Erythroblast (primary cell): ENCODE measurements around the gene C10orf90.

ENCODE experiments used
- DNase-seq, 2 experiments: peaks; one replicate each; lab custom pipeline; 2025; lab: John Stamatoyannopoulos, UW
- GATA1 ChIP-seq: IDR thresholded peaks from 2 replicates; pipeline ENCODE4 v1.6.1; 2011; ENCODE audit warnings: low read depth, mild to moderate bottlenecking, control low read depth, low read length, moderate library complexity
- POLR2A ChIP-seq: IDR thresholded peaks from 2 replicates; pipeline ENCODE4 v1.6.1; 2011; ENCODE audit warnings: mild to moderate bottlenecking, low read length

The C10orf90 gene

GRCh38 chr10:126497672-126498071, 172.8 kb downstream of the C10orf90 start:
- DNase-seq = no peak
- TF ChIP-seq POLR2A (no peak), GATA1 (no peak)

- TF ChIP-seq POLR2A (no peak), GATA1 (no peak)
- DNase-seq = no peak
These were observed 173.5 kb downstream of the C10orf90 start for GRCh38 chr10:126496771-126497545.

- no peak for DNase-seq
- TF ChIP-seq POLR2A (no peak), GATA1 (no peak)
These were observed 179.0 kb downstream of the C10orf90 start for GRCh38 chr10:126491476-126491875.

- DNase-seq = no peak
- no peak for TF ChIP-seq POLR2A
- no peak for TF ChIP-seq GATA1
These were observed 189.3 kb downstream of the C10orf90 start for GRCh38 chr10:126481181-126481580.

DNA sequence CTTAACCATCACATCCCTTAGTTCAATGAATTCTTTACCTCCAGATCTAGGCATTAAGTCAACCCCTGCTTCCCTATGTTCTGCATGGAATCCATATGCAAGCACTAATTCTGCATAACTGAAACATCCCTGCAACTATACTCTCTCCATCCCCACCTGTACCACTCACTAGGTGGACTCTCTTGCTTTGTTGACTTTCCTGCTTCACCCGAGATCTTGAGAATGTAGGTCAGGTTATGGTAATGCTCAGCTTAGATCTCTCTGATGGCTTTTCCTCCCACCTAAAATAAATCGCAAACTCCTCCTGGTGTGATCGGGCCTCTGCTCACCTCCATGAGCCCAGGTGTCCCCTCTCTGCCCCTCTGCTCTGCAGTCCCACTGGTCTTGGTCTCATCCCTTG, 189.8 kb downstream of the C10orf90 start:
- TF ChIP-seq POLR2A (no peak), GATA1 (no peak)
- no peak for DNase-seq

DNA sequence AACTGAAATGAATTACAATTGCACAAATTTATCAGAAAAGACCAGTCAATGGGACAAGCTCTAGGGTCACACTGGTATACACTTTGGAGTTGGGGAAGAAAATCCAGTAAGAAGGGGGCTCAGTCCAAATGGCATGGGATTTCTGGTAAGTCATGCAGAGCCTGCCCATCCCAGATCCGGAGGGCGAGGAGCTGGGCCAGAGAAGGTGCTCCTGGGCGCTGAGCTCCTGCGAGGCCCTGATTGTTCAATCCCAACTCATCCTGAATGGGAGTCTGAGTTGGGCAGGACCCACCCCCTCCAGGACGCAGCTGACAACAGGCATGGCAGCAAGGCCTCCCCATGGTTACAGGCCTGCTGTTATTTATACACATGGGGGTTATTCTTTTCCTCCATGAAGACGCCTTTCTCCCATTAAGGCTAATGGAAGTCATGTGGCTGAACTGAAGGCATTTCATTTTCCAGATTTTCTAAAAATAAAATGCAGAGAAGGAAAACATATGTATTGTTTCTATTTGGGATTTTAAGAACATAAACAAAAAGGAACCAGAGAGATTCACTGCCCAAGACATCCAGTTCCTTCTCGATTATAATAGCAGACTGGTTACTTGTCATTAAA, 191.1 kb downstream of the C10orf90 start:
- no peak for TF ChIP-seq GATA1
- TF ChIP-seq POLR2A = no peak
- DNase-seq = no peak

DNA sequence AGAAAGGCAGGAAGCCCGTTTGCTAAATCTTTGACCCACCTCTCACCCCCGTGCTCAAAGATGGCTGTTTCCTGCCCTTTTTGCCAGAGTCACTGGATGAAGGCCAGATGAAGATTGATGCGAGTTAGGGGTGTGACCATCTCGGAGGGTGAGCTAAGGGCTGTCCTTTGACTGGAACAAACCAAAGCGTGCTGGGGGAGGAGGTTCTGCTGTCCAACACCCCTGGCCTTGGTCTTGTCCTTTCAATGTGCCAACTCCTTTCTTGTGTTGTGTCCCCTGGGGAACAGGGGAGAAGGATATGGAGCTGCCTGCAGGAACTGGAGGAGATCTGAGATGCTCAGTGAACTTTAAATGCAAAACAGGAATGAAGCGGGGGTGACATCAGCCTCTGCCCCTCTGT, 191.9 kb downstream of the C10orf90 start:
- no peak for DNase-seq
- no peak for TF ChIP-seq POLR2A

DNA sequence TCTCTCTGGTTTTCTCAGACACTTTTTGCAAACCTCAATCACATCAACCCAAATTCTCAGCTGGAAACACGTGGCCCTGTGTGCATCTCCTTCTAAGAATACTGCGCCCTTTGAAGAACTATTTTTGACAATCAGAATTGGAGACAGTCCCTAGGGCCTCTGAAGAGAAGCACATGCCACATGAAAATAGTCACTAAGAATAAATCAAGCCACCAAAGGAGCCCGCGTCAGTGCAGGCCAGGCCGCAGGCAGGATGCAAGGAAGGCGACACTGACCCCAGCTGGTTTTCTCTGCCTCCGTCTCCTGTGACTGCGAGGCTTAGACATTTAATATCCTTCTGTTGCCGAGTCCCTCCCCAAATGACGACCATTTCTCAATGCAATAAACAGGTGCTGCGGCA, 194.2 kb downstream of the C10orf90 start:
- TF ChIP-seq GATA1 (no peak), POLR2A (no peak)

DNA sequence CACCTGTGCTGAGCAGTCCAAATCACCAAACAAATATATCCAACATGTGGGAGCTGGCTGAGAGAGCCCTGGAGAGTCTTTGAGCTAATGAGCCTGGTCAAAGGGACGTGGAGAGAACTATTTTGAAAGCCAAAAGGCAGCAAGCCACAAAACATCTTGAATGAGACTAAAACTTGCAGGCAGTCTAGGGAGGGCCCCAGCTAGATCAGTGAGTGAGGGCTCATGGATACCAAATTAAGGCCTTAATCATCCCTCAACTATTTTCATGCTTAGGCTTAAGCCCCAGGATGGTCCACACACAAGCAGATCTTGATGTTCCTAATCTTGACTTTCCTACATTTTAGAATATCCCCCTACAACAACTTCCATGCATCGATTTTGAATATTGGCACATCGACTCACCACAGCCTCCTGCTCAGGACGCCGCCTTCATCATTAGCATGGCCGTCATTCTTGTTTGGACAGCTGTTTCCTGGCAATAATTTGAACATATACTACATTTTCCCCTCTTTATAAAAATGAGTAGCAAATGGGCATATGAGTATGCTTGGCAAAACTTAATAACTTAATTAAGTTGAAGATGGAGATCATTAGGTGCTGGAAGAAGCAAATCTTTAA, 195.3 kb downstream of the C10orf90 start:
- TF ChIP-seq POLR2A (no peak), GATA1 (no peak)
- no peak for DNase-seq

More for the DNA sequence above, 194.2 kb downstream of the C10orf90 start:
- DNase-seq = no peak

DNA sequence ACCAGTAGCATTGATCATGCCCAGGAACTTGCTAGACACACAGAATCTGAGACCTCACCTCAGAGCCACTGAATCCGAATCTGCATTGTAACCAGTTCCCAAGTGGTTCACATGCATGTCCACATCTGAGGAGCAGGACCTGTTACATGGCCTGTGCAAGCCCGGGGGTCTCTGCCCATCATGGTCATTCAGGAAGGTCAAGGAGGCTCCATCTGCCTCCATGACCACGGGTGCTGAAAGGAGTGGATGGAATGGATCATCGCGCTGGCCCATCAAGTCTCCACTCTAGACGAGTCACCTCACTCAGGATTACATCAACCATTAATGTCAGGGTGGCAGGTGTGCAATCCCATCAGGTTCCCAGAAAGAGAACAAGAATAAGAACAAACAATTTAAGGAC, 196.5 kb downstream of the C10orf90 start:
- DNase-seq = no peak
- TF ChIP-seq POLR2A (no peak), GATA1 (no peak)

- DNase-seq = no peak
- TF ChIP-seq GATA1 (no peak), POLR2A (no peak)
These were observed 199.5 kb downstream of the C10orf90 start for GRCh38 chr10:126470991-126471390.

- no peak for DNase-seq
- TF ChIP-seq POLR2A (no peak), GATA1 (no peak)
These were observed 200.8 kb downstream of the C10orf90 start for GRCh38 chr10:126469692-126470091.

DNA sequence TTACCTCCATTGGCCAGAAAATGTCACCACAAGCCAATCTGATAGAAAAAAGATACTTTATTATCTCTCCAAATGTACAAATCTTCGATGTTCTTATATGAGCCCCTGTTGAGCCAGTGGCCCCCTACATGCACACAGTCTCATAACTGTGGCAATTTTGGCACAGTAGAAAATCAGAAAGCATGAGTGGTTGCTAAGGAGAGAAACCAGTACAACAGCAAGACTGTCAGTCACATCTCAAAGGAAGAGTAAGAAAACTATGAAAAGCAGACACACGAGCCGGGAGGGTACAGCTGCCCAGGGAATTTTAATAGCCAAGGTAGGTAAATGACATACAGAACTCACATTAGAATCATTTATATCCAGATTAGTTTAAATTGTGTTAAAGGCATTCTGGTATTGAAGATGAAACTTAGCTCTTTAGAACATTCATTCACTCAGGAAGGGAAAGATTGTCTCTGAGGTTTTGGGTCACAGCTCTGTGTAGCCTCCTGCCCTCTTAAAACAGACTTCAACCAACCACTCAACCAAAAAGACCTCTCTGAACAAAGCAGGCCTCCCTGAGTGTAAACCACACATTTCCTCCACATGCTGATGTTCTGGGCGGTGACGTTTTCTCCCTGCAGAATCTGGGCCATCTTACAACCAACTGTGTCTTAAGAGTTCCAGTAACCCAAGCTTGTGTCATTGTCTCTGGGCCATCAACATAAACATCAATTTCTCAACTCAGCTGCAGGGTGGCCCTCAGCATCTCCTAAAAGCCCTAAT, 201.4 kb downstream of the C10orf90 start:
- DNase-seq = no peak
- TF ChIP-seq GATA1 (no peak), POLR2A (no peak)
